HepG2 (cell line): ENCODE data around the gene SNN. TPM values are rescaled to one million over a fixed set of nuclear protein-coding genes. Genes with fewer than 3 reads are reported as not detected.
A peak's percentile ranks its signal among the peaks of the same experiment; 100 is the strongest.

Source experiments
- ADNP ChIP-seq: sonication (generic); formaldehyde crosslinking; IDR thresholded peaks from 2 replicates; pipeline ENCODE4 v1.4.0; 2020; ENCODE audit warnings: missing genetic modification reagents
- ATF7 ChIP-seq, 2 experiments: fragments of 450-650 bp in 1 of 2; sonication (generic) in 1 of 2; formaldehyde crosslinking in 1 of 2; IDR thresholded peaks; 2 replicates each; pipeline versions ENCODE4 v1.4.0 to v1.6.1; 2016 to 2020; ENCODE audit warnings: antibody characterized with exemption in 1 of 2, mild to moderate bottlenecking in 1 of 2, missing genetic modification reagents in 1 of 2
- EED ChIP-seq: sonication (generic); formaldehyde crosslinking; IDR thresholded peaks from 2 replicates; pipeline ENCODE4 v1.5.0; 2020; ENCODE audit warnings: mild to moderate bottlenecking, missing genetic modification reagents
- FUBP1 ChIP-seq: sonication (generic); formaldehyde crosslinking; IDR thresholded peaks from 2 replicates; pipeline ENCODE4 v1.5.1; 2020; ENCODE audit warnings: missing genetic modification reagents, mild to moderate bottlenecking, borderline replicate concordance
- MXI1 ChIP-seq: IDR thresholded peaks from 3 replicates; pipeline ENCODE4 v1.6.1; 2012; ENCODE audit warnings: low read depth, low read length, inconsistent platforms, borderline replicate concordance
- SALL1 ChIP-seq: sonication (generic); formaldehyde crosslinking; IDR thresholded peaks from 2 replicates; pipeline ENCODE4 v1.8.0; 2022; ENCODE audit warnings: mild to moderate bottlenecking, missing genetic modification reagents
- SALL2 ChIP-seq: sonication (generic); formaldehyde crosslinking; IDR thresholded peaks from 2 replicates; pipeline ENCODE4 v1.8.1; 2023; ENCODE audit warnings: mild to moderate bottlenecking, missing genetic modification reagents, inconsistent platforms
- SOX6 ChIP-seq, 2 experiments: fragments of 450-650 bp in 1 of 2; sonication (generic) in 1 of 2; formaldehyde crosslinking in 1 of 2; IDR thresholded peaks; 2 replicates each; pipeline versions ENCODE4 v1.4.0 to v1.6.1; 2017 to 2020; ENCODE audit warnings: antibody characterized with exemption in 1 of 2, mild to moderate bottlenecking in 1 of 2, missing genetic modification reagents in 1 of 2
- TAF15 ChIP-seq: fragments of 200-400 bp; formaldehyde crosslinking; IDR thresholded peaks from one replicate; pipeline ENCODE4 v1.6.1; 2018; ENCODE audit warnings: mild to moderate bottlenecking, low read depth, low read length; ENCODE audit not compliant: poor library complexity, severe bottlenecking
- TSC22D2 ChIP-seq: sonication (generic); formaldehyde crosslinking; IDR thresholded peaks from 2 replicates; pipeline ENCODE4 v1.5.1; 2020; ENCODE audit warnings: missing genetic modification reagents, mild to moderate bottlenecking, borderline replicate concordance
- ZBTB20 ChIP-seq: sonication (generic); formaldehyde crosslinking; IDR thresholded peaks from 2 replicates; pipeline ENCODE4 v1.8.1; 2023; ENCODE audit warnings: missing genetic modification reagents, low read depth, mild to moderate bottlenecking, borderline replicate concordance
- ZBTB8A ChIP-seq: sonication (generic); formaldehyde crosslinking; IDR thresholded peaks from 2 replicates; pipeline ENCODE4 v1.4.0; 2020; ENCODE audit warnings: mild to moderate bottlenecking, low read depth, missing genetic modification reagents, borderline replicate concordance
- ZNF280D ChIP-seq: sonication (generic); formaldehyde crosslinking; IDR thresholded peaks from 2 replicates; pipeline ENCODE4 v1.5.1; 2020; ENCODE audit warnings: mild to moderate bottlenecking, missing genetic modification reagents
- ZNF558 ChIP-seq: sonication (generic); formaldehyde crosslinking; IDR thresholded peaks from 2 replicates; pipeline ENCODE4 v1.9.0; 2022; ENCODE audit warnings: mild to moderate bottlenecking, missing genetic modification reagents, borderline replicate concordance
- ZNF563 ChIP-seq: sonication (generic); formaldehyde crosslinking; IDR thresholded peaks from 2 replicates; pipeline ENCODE4 v1.8.0; 2022; ENCODE audit warnings: mild to moderate bottlenecking, moderate library complexity, missing genetic modification reagents
- polyA plus RNA-seq, 8 experiments: library from polyadenylated mRNA; depleted of rRNA in 3 of 8; stranded (reverse) in 7 of 8; unstranded in 1 of 8; fragments of >200 nt; fragmentation: Illumina TruSeq in 4 of 8; extraction: Trizol in 4 of 8; gene quantifications; 2 replicates each; pipeline versions ENCODE4 v1.2.1 to v1.2.3, GENCODE V29; 2011 to 2016; ENCODE audit warnings: low read depth in 4 of 8, missing spikeins in 1 of 8, mixed read lengths in 1 of 8; ENCODE audit not compliant: insufficient read depth in 1 of 8
- total RNA-seq, 5 experiments: library from RNA; depleted of rRNA; stranded (reverse); fragments of >200 nt; fragmentation: Illumina TruSeq; extraction: Trizol; gene quantifications; 2 replicates each; pipeline ENCODE4 v1.2.3, GENCODE V29; 2016; ENCODE audit warnings: low read depth in 1 of 5
- TF ChIP-seq, protein P1 (sequence below): sonication (generic); formaldehyde crosslinking; IDR thresholded peaks from 2 replicates; pipeline ENCODE4 v1.4.0; 2020; ENCODE audit warnings: missing genetic modification reagents
- TF ChIP-seq, protein P2 (sequence below): IDR thresholded peaks from 2 replicates; pipeline ENCODE4 v1.6.1; 2016; ENCODE audit warnings: low read depth, borderline replicate concordance

The SNN gene
- total and polyA plus RNA-seq, 2 of the 13 experiments (the other 11 are each of a cell fraction or from before 2014, with no cell fraction given): 5.2 to 8.4 TPM

- TF ChIP-seq ZNF563: 0 out of 2 replicates have a peak, but pooled peaks have one; percentile 51
- no peak for TF ChIP-seq ZNF280D (CRISPR knock-in tag)
- TF ChIP-seq TAF15: no peak
- peak; percentile 31; the same call in 1 of the 2 replicates for TF ChIP-seq ZNF558 (CRISPR knock-in tag)
- TF ChIP-seq, protein P1, sequence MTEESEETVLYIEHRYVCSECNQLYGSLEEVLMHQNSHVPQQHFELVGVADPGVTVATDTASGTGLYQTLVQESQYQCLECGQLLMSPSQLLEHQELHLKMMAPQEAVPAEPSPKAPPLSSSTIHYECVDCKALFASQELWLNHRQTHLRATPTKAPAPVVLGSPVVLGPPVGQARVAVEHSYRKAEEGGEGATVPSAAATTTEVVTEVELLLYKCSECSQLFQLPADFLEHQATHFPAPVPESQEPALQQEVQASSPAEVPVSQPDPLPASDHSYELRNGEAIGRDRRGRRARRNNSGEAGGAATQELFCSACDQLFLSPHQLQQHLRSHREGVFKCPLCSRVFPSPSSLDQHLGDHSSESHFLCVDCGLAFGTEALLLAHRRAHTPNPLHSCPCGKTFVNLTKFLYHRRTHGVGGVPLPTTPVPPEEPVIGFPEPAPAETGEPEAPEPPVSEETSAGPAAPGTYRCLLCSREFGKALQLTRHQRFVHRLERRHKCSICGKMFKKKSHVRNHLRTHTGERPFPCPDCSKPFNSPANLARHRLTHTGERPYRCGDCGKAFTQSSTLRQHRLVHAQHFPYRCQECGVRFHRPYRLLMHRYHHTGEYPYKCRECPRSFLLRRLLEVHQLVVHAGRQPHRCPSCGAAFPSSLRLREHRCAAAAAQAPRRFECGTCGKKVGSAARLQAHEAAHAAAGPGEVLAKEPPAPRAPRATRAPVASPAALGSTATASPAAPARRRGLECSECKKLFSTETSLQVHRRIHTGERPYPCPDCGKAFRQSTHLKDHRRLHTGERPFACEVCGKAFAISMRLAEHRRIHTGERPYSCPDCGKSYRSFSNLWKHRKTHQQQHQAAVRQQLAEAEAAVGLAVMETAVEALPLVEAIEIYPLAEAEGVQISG: peak; percentile 34; the same call in 1 of the 2 replicates
- peak; percentile 69; the same call in 1 of the 2 replicates for TF ChIP-seq FUBP1 (CRISPR knock-in tag)
- TF ChIP-seq ZBTB8A (CRISPR knock-in tag): no peak
- no peak for TF ChIP-seq TSC22D2 (CRISPR knock-in tag)
- 0 out of 3 replicates have a peak, but pooled peaks have one; percentile 10 for TF ChIP-seq MXI1
- 0 out of 2 replicates have a peak, but pooled peaks have one; percentile 31 for TF ChIP-seq ZBTB20 (CRISPR knock-in tag)
- TF ChIP-seq, protein P2, sequence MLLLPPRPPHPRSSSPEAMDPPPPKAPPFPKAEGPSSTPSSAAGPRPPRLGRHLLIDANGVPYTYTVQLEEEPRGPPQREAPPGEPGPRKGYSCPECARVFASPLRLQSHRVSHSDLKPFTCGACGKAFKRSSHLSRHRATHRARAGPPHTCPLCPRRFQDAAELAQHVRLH (CRISPR knock-in tag): no peak
- TF ChIP-seq SOX6 (IDR thresholded peaks at IDR 0.05): no peak
- no peak for TF ChIP-seq SOX6 (CRISPR knock-in tag; IDR thresholded peaks at IDR 0.05)
- 0 out of 2 replicates have a peak, but pooled peaks have one; percentile 56 for TF ChIP-seq SALL2 (CRISPR knock-in tag)
- TF ChIP-seq ADNP (CRISPR knock-in tag): 0 out of 2 replicates have a peak, but pooled peaks have one; percentile 15
- TF ChIP-seq ATF7 (IDR thresholded peaks at IDR 0.05): no peak
- no peak for TF ChIP-seq ATF7 (CRISPR knock-in tag; IDR thresholded peaks at IDR 0.05)
- TF ChIP-seq SALL1 (CRISPR knock-in tag): 0 out of 2 replicates have a peak, but pooled peaks have one; percentile 22
- TF ChIP-seq EED (CRISPR knock-in tag): 0 out of 2 replicates have a peak, but pooled peaks have one; percentile 45
These were observed 546 bp downstream of the SNN start (continued) for GRCh38 chr16:11668623-11669379.
